ENCODE data around the gene FAM81B. TPM values are rescaled to one million over a fixed set of nuclear protein-coding genes. Genes with fewer than 3 reads are reported as not detected.

FAM81B gene
- total RNA-seq, 1 experiment from 2014 or later, result not detected

DNA sequence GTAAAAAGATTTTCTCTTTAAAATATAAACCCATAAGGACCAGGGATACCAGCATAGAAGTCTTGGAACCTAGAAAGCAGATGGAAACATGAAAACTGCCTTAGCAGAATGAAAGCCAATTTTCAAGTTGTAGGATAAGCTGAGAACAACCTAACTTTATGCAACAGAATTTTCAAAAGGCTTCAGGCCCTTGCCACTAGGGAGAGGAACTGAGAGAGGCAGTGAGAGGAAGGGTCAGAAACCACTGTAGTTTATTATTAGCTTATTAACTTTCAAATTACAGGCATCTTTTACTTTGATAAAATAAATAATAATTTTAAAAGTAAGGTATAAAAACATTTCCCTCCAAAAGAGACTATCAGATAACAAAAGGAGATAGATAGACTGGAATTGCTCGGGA, 33.4 kb downstream of the FAM81B start:
- Histone ChIP-seq H3K4me1 (no peaks in the 10 kb centered on the region), H3K9me3 (no peaks in the 10 kb centered on the region), H3K4me3 (ENCODE audit: low read depth, low read length) (no peak overlapping the region), H3K36me3 (ENCODE audit: control insufficient read depth, insufficient read depth, low read length) (no peaks in the 10 kb centered on the region), H3K27me3 (replicated peaks; ENCODE audit: control insufficient read depth, insufficient read depth, low read length) (no peaks in the 10 kb centered on the region)
- no peak overlapping the region for H3K27ac Mint-ChIP-seq (ENCODE audit: unreplicated experiment)
- no peak for DNase-seq
- no peaks in the 10 kb centered on the region for H3K36me3 Mint-ChIP-seq (ENCODE audit: insufficient read depth, unreplicated experiment)
- peaks cover 16% of the 10 kb centered on the region for H3K27me3 Mint-ChIP-seq (ENCODE audit: insufficient read depth, unreplicated experiment)
- CTCF ChIA-PET, result no interaction called here
- no peaks in the 10 kb centered on the region for H3K4me1 Mint-ChIP-seq (ENCODE audit: low read depth, unreplicated experiment)
- H3K4me3 Mint-ChIP-seq (ENCODE audit: unreplicated experiment), result no peak overlapping the region
- H3K9me3 Mint-ChIP-seq (ENCODE audit: unreplicated experiment), result no peaks in the 10 kb centered on the region
- BruUV-seq (replicated peaks), result no TSS peak
- TF ChIP-seq, protein P1, sequence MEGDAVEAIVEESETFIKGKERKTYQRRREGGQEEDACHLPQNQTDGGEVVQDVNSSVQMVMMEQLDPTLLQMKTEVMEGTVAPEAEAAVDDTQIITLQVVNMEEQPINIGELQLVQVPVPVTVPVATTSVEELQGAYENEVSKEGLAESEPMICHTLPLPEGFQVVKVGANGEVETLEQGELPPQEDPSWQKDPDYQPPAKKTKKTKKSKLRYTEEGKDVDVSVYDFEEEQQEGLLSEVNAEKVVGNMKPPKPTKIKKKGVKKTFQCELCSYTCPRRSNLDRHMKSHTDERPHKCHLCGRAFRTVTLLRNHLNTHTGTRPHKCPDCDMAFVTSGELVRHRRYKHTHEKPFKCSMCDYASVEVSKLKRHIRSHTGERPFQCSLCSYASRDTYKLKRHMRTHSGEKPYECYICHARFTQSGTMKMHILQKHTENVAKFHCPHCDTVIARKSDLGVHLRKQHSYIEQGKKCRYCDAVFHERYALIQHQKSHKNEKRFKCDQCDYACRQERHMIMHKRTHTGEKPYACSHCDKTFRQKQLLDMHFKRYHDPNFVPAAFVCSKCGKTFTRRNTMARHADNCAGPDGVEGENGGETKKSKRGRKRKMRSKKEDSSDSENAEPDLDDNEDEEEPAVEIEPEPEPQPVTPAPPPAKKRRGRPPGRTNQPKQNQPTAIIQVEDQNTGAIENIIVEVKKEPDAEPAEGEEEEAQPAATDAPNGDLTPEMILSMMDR (IDR thresholded peaks at IDR 0.05; ENCODE audit: insufficient read depth in 1 of 2, low read depth in 1 of 2, low read length in 1 of 2, severe bottlenecking in 1 of 2, unreplicated experiment in 1 of 2), result no peak
- POLR2A ChIA-PET, result no interaction called here
- intact Hi-C loops (cut with micrococcal nuclease; ENCODE audit: unreplicated experiment), result no loop called here

DNA sequence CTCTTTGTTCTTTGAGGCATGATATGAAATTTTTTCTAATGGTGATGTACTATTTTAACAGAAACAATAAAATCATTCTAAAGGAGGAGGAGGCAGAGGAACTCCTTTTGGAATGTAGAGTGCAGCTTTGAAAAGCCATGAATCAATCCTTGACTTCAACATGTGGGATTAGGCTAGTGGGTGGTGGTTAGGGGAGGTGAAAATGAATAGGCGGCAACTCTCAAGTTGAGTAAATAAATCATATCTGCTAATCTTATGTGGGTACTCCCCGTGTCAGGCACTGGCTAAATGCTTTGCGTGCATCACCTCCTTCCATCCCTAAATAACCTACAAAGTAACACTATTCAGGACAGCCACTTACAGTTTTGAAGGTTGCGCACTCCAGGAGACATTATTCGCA, 35.1 kb downstream of the FAM81B start:
- Histone ChIP-seq H3K36me3 (ENCODE audit: control insufficient read depth, insufficient read depth, low read length) (no peaks in the 10 kb centered on the region), H3K9me3 (no peaks in the 10 kb centered on the region), H3K4me3 (ENCODE audit: low read depth, low read length) (no peak overlapping the region), H3K27me3 (replicated peaks; ENCODE audit: control insufficient read depth, insufficient read depth, low read length) (no peaks in the 10 kb centered on the region), H3K4me1 (no peaks in the 10 kb centered on the region)
- Mint-ChIP-seq H3K27me3 (ENCODE audit: insufficient read depth, unreplicated experiment) (peaks cover 13% of the 10 kb centered on the region), H3K4me1 (ENCODE audit: low read depth, unreplicated experiment) (no peaks in the 10 kb centered on the region), H3K4me3 (ENCODE audit: unreplicated experiment) (no peak overlapping the region), H3K27ac (ENCODE audit: unreplicated experiment) (no peak overlapping the region), H3K9me3 (ENCODE audit: unreplicated experiment) (no peaks in the 10 kb centered on the region), H3K36me3 (ENCODE audit: insufficient read depth, unreplicated experiment) (no peaks in the 10 kb centered on the region)
- intact Hi-C loops (cut with micrococcal nuclease; ENCODE audit: unreplicated experiment), result no loop called here
- no peak for DNase-seq
- TF ChIP-seq, protein P1 (IDR thresholded peaks at IDR 0.05; ENCODE audit: insufficient read depth in 1 of 2, low read depth in 1 of 2, low read length in 1 of 2, severe bottlenecking in 1 of 2, unreplicated experiment in 1 of 2), result no peak
- POLR2A ChIA-PET, result no interaction called here
- CTCF ChIA-PET, result no interaction called here
- BruUV-seq (replicated peaks), result no TSS peak

DNA sequence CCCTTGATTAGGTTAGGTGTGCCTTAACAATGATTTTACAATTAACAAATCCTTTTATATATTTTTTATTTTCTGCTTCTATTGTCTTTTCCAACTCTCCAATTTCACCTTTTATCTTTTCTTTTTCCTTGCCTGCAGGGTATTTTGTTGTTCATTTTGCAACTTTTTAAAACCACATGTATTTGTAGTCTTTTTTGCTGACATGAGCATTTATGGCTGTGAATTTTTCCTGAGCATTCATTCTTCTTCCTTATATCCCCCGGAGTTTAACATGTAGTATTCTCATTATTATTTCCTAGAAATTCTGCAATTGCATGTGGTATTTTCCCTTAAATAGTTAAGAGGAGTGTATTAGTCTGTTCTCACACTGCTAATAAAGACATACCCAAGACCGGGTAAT, 41.6 kb downstream of the FAM81B start:
- Mint-ChIP-seq H3K27me3 (ENCODE audit: insufficient read depth, unreplicated experiment) (peaks cover 7% of the 10 kb centered on the region), H3K27ac (ENCODE audit: unreplicated experiment) (no peak overlapping the region), H3K4me3 (ENCODE audit: unreplicated experiment) (no peak overlapping the region), H3K4me1 (ENCODE audit: low read depth, unreplicated experiment) (no peaks in the 10 kb centered on the region), H3K9me3 (ENCODE audit: unreplicated experiment) (no peaks in the 10 kb centered on the region), H3K36me3 (ENCODE audit: insufficient read depth, unreplicated experiment) (no peaks in the 10 kb centered on the region)
- POLR2A ChIA-PET, result no interaction called here
- CTCF ChIA-PET, result no interaction called here
- Histone ChIP-seq H3K36me3 (ENCODE audit: control insufficient read depth, insufficient read depth, low read length) (no peaks in the 10 kb centered on the region), H3K4me1 (no peaks in the 10 kb centered on the region), H3K27me3 (replicated peaks; ENCODE audit: control insufficient read depth, insufficient read depth, low read length) (no peaks in the 10 kb centered on the region), H3K4me3 (ENCODE audit: low read depth, low read length) (no peak overlapping the region), H3K9me3 (peaks cover 9% of the 10 kb centered on the region; the same call in 1 of the 2 replicates)
- no peak for DNase-seq
- intact Hi-C loops (cut with micrococcal nuclease; ENCODE audit: unreplicated experiment), result no loop called here
- TF ChIP-seq, protein P1 (IDR thresholded peaks at IDR 0.05; ENCODE audit: insufficient read depth in 1 of 2, low read depth in 1 of 2, low read length in 1 of 2, severe bottlenecking in 1 of 2, unreplicated experiment in 1 of 2), result no peak
- no TSS peak for BruUV-seq (replicated peaks)
